GM13977 (cell line): ENCODE results near the gene CCDC106.

ENCODE experiments used
- DNase-seq: peaks from one replicate; pipeline ENCODE4 v3.0.0; 2012; ENCODE audit warnings: low spot score
- CTCF ChIP-seq: IDR thresholded peaks from 2 replicates; pipeline ENCODE4 v1.5.1; 2012; ENCODE audit warnings: mild to moderate bottlenecking, control low read depth; ENCODE audit not compliant: insufficient read depth; ENCODE audit errors: extremely low read depth, missing control alignments
- in situ Hi-C: fragments of 300-500 bp; cut with MboI; formaldehyde crosslinking; loops from one replicate; pipeline ENCODE4 v1.12.0; 2022; ENCODE audit warnings: low sequenced_read_pairs, low pct_unique_long_range_greater_than_20kb, mixed read lengths, inconsistent platforms; ENCODE audit not compliant: unreplicated experiment

CCDC106 gene

GRCh38 chr19:55685776-55686175 lies 37.8 kb downstream of the CCDC106 start:
- no peak for TF ChIP-seq CTCF
- DNase-seq = no peak
- in situ Hi-C loops = loop anchor here (25.0 kb wide), 1 partner anchor 627 kb away; the partner anchor contains the start of gene ZSCAN5A

GRCh38 chr19:55686311-55687050 lies 38.5 kb downstream of the CCDC106 start:
- TF ChIP-seq CTCF = no peak
- in situ Hi-C loops = loop anchor here (25.0 kb wide), 1 partner anchor 626 kb away; the partner anchor contains the start of gene ZSCAN5A
- DNase-seq = no peak

DNA sequence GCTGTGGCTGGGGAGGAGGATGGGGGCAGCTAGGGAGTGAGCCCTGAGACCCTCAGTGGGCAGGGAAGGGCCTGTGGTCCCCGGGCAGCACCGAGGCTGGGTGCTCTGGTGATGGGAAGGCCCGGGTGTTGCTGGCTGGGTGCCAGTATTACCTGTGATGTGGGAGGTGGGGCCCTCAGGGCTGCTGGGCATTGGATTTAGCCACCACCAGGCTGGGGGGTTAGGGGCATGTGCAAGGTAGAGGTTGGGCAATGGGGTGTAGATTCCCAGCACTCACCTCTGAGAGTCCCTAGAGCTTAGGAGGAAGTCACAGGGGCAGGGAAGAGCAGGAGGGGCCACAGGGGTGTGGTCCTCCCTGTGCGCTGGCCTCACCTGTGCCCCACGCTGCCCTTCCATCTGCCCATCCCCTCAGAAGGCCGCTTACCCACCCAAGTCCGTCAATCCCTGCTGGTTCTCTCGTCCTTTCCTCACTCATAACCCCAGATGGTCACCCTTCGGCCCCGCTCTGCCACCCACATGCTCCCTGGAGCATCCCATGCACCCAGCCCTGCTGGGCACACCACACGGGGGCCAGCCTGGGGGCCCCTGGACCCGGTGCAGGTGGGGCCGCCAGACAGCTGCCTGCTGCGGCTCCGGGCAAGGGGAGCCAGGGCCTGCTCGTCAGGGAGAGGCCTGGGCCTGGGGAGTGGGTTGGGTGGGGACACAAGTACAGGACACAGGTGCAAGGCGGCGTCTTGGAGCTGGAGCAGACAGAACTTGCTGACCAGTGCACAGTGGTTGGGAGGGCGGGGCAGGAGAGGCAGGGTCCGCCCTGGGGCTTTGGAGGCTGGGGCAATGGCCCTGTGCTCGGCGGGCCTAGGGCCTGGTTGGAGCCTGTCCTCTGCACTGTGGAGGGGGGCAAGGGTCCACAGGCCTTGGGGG lies 39.5 kb downstream of the CCDC106 start:
- no peak for TF ChIP-seq CTCF
- in situ Hi-C loops = loop anchor here (25.0 kb wide), 1 partner anchor 625 kb away; the partner anchor contains the start of gene ZSCAN5A
- DNase-seq = no peak

DNA sequence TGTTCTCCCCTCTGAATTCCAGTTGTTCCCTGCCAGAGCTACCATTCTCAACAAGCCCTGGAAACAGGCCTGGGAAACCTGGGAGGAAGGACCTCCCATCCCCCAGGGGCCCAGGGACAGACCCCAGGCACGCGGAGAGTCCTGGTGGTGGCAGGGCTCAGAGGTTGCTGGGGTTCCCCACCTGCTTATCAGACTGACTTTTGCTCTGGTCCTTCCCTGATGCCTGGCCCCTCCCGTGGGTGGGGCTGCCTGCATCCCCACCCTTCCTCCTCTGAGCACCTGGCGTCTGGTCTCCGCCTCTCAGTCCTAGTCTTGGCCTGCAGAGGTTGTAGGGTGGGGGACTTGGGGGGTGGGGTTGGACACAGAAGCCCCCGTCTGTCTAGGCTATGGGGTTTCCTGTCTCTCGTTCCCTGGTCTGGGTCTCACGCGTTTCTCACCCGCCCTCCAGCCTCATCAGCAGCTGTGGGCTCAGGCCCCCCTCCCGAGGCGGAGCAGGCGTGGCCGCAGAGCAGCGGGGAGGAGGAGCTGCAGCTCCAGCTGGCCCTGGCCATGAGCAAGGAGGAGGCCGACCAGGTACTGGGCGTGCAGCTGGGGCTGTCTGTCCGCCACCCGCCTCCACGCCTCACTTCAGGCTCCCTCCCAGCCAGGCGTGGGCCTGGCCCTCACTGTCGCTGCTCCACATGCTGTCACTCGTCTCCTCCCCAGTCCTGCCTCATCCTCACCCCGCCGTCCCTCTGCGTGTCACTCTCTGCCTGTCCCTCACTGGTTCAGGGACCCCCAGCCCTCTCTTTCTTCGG lies 40.6 kb downstream of the CCDC106 start:
- DNase-seq = no peak
- TF ChIP-seq CTCF = no peak
- in situ Hi-C loops = loop anchor here (25.0 kb wide), 1 partner anchor 624 kb away; the partner anchor contains the start of gene ZSCAN5A

- DNase-seq = no peak
- in situ Hi-C loops = loop anchor here (25.0 kb wide), 1 partner anchor 623 kb away; the partner anchor contains the start of gene ZSCAN5A
- no peak for TF ChIP-seq CTCF
These were observed 41.5 kb downstream of the CCDC106 start for GRCh38 chr19:55689411-55690108.
